ENCODE data around the gene GCNT4. TPM values are rescaled to one million over a fixed set of nuclear protein-coding genes. Genes with fewer than 3 reads are reported as not detected.

GCNT4 gene
- total and polyA plus RNA-seq, 12 donors, result 0.09 to 0.58 (median 0.31) TPM

GRCh38 chr5:75046366-75047142 is 5.8 kb downstream of the GCNT4 start:
- H3K4me3 ChIP-seq, result no peak overlapping the region
- peaks cover 0 to 28% (median 0%) of the 10 kb centered on the region in 9 donors for H3K36me3 ChIP-seq
- DNase-seq (no peak), ATAC-seq (no peak)
- intact Hi-C loops (cut with DNase I), result loop anchor here in 3 of 10 donors (10.0 kb wide), 3 partner anchors 218 to 382 kb away; partner anchors contain the start of gene HMGCR (in 1 of the 3)
- H3K9me3 ChIP-seq, result no peaks in the 10 kb centered on the region
- WGBS, 2 donors, result 67 to 79% methylated on average over 10 of the region's 10 CpGs
- H3K27ac ChIP-seq, result no peak overlapping the region
- peaks cover 0 to 11% (median 0%) of the 10 kb centered on the region in 7 donors for H3K27me3 ChIP-seq
- TF ChIP-seq CTCF (IDR thresholded peaks at IDR 0.05), result no peak
- H3K4me1 ChIP-seq, result peaks cover 0 to 16% (median 4%) of the 10 kb centered on the region in 9 donors

GRCh38 chr5:75045071-75045470 is 7.3 kb downstream of the GCNT4 start:
- Histone ChIP-seq H3K27me3 (no peaks in the 10 kb centered on the region), H3K4me3 (no peak overlapping the region), H3K27ac (no peak overlapping the region), H3K36me3 (peaks cover 0 to 28% (median 0%) of the 10 kb centered on the region in 9 donors), H3K9me3 (no peaks in the 10 kb centered on the region), H3K4me1 (peaks cover 0 to 11% (median 0%) of the 10 kb centered on the region in 9 donors)
- ATAC-seq (no peak), DNase-seq (no peak)
- 93 to 97% methylated on average over 2 of the region's 2 CpGs for WGBS, 2 donors
- intact Hi-C loops (cut with DNase I), result loop anchor here in 3 of 10 donors (10.0 kb wide), 3 partner anchors 220 to 380 kb away; partner anchors contain the start of gene HMGCR (in 1 of the 3)
- TF ChIP-seq CTCF (IDR thresholded peaks at IDR 0.05), result no peak

GRCh38 chr5:75044406-75044805 is 8.0 kb downstream of the GCNT4 start:
- Histone ChIP-seq H3K27me3 (no peaks in the 10 kb centered on the region), H3K4me3 (no peak overlapping the region), H3K4me1 (peaks cover 0 to 5% (median 0%) of the 10 kb centered on the region in 9 donors), H3K9me3 (no peaks in the 10 kb centered on the region), H3K27ac (no peak overlapping the region), H3K36me3 (peaks cover 0 to 28% (median 0%) of the 10 kb centered on the region in 9 donors)
- 87 to 88% methylated on average over 7 of the region's 7 CpGs for WGBS, 2 donors
- ATAC-seq, result no peak
- no peak for TF ChIP-seq CTCF (IDR thresholded peaks at IDR 0.05)
- no peak for DNase-seq
- intact Hi-C loops (cut with DNase I), result loop anchor here in 3 of 10 donors (10.0 kb wide), 3 partner anchors 220 to 380 kb away; partner anchors contain the start of gene HMGCR (in 1 of the 3)

GRCh38 chr5:75043633-75044264 is 8.6 kb downstream of the GCNT4 start:
- WGBS, 2 donors, result 91 to 94% methylated on average over 7 of the region's 7 CpGs
- no peak overlapping the region for H3K27ac ChIP-seq
- peaks cover 0 to 28% (median 0%) of the 10 kb centered on the region in 9 donors for H3K36me3 ChIP-seq
- ATAC-seq (no peak), DNase-seq (no peak)
- intact Hi-C loops (cut with DNase I), result loop anchor here in 3 of 10 donors (10.0 kb wide), 3 partner anchors 221 to 379 kb away; partner anchors contain the start of gene HMGCR (in 1 of the 3)
- H3K9me3 ChIP-seq, result no peaks in the 10 kb centered on the region
- no peak for TF ChIP-seq CTCF (IDR thresholded peaks at IDR 0.05)
- no peaks in the 10 kb centered on the region for H3K27me3 ChIP-seq
- peaks cover 0 to 5% (median 0%) of the 10 kb centered on the region in 9 donors for H3K4me1 ChIP-seq
- no peak overlapping the region for H3K4me3 ChIP-seq
